Stimulated activated CD8-positive, alpha-beta memory T cell treated with anti-CD3 and anti-CD28 coated beads, Interleukin-15, amount 100 ng/mL, for 24 hours (primary cell): ENCODE results near the gene BSG.

Experiments
- DNase-seq: peaks from one replicate; pipeline ENCODE4 v3.0.0-alpha.2; 2020; ENCODE audit warnings: low read depth

Gene BSG

DNA sequence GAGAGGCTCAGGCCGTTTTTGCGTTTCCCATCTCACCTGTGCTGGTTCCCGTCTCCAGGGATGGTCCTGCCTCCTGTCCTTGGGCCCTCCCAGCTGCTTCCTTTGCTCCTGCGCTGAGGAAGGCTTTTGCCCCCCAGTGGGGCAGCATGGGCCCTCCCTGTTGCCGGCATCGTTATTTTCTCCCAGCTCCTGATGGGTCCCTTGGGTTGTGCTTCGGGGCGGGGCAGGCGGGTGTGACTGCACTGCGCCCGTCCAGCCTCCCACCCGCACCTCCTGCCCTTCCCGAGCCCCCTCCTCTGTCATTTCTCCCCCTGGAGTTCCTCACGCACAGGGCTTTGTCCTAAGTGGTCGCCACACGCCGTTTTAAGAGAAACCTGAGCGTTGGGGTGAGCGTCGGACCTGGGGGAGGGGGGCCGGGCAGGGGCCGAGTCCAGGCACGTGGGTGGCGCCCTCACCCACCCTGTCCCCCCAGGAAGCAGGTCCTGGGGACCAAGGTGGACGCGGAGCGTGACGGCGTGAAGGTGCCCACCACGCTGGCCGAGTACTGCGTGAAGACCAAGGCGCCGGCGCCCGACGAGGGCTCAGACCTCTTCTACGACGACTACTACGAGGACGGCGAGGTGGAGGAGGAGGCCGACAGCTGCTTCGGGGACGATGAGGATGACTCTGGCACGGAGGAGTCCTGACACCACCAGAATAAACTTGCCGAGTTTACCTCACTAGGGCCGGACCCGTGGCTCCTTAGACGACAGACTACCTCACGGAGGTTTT is 31.3 kb upstream of the BSG start:
- DNase-seq = no peak

DNA sequence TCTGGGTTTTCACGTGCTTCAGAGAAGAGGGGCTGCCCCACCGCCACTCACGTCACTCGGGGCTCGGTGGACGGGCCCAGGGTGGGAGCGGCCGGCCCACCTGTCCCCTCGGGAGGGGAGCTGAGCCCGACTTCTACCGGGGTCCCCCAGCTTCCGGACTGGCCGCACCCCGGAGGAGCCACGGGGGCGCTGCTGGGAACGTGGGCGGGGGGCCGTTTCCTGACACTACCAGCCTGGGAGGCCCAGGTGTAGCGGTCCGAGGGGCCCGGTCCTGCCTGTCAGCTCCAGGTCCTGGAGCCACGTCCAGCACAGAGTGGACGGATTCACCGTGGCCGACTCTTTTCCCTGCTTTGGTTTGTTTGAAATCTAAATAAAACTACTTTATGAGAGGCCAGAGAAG is 30.7 kb upstream of the BSG start:
- DNase-seq = no peak

GRCh38 chr19:542173-542866 is 30.1 kb upstream of the BSG start:
- DNase-seq = no peak

GRCh38 chr19:543910-544608 is 28.3 kb upstream of the BSG start, which contains the start of gene GZMM:
Gene GZMM, plus strand, starts transcription at chr19:544053. Its CDS starts 19 bp downstream, at chr19:544072.
- DNase-seq = peak; percentile 49

- DNase-seq = no peak
Measured at GRCh38 chr19:547117-547516, 25.3 kb upstream of the BSG start.

DNA sequence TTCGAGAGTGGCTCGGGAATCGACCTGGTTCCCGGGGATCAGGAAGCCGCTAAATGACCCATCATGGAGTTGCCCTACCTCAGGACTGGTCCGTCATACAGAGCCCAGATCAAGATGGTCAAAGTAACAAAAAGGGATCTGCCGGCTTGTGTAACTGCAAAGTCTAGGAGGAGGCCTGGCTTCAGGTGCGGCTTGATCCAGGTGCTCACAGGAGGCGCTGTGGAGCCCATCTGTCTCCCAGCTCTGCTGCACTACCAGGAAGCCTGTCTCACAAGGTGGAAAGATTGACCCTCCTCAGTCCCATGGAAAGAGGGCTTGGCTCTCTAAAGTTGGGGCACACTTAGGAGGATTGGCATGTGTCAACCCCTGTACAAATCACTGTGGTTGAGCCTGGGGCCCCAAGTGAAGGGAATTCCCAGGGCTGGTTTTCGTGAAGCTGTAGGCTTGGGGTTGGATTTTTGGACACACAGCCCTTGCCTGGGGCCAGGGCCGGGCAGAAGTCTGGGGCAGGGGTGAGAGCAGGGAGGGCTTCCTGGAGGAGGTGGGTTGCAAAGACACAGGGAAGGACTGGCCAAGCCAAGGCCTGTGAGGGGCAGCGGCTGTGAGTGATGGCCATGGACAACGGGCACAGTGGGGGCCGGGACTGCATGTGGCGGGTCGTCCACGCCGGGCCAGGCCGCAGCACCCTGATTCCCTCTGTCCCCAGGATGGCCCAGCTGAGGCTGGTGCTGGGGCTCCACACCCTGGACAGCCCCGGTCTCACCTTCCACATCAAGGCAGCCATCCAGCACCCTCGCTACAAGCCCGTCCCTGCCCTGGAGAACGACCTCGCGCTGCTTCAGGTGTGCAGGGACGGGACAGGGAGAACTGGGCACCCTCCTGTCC is 24.3 kb upstream of the BSG start:
- DNase-seq = no peak

- no peak for DNase-seq
Measured at GRCh38 chr19:548886-549830, 23.2 kb upstream of the BSG start.

- no peak for DNase-seq
Measured at GRCh38 chr19:554817-555216, 17.6 kb upstream of the BSG start.

- no peak for DNase-seq
Measured at GRCh38 chr19:555474-555808, 17.0 kb upstream of the BSG start.

DNA sequence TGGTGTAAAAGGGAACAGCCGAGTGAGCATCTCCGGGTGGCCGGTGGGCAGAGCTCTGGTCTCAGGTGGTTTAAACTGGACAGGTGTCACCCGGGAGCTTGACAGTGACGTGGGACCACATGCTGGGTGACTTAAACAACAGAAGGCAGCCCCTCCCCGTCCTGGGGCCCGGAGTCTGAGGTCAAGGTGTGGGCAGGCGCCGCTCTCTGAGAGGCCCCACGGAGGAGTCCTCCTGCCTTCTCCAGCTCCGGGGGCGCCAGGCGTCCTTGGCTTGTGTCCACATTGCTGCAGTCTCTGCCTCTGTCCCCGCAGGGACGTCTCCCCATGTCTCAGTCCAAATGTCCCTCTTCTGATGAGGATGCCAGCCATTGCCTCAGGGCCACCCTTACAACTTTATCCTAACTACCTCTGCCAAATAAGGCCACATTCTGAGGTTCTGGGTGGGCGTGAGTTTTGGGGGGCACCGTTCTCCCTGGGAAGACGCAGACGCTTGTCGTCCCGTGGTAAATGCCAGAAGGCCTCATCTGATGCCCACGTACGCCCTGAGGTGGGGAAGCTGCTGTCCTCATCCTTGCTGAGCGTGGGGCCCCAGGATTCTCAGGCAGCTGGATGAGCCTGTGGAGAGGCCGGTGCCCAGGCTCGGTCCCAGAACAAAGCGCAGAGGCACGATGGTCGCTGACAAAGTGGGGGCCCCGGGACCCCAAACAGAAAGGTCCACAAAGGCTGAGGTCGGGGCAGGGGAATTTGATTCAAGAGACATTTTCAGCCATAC is 15.6 kb upstream of the BSG start:
- no peak for DNase-seq

- no peak for DNase-seq
Measured at GRCh38 chr19:558770-559439, 13.5 kb upstream of the BSG start.

DNA sequence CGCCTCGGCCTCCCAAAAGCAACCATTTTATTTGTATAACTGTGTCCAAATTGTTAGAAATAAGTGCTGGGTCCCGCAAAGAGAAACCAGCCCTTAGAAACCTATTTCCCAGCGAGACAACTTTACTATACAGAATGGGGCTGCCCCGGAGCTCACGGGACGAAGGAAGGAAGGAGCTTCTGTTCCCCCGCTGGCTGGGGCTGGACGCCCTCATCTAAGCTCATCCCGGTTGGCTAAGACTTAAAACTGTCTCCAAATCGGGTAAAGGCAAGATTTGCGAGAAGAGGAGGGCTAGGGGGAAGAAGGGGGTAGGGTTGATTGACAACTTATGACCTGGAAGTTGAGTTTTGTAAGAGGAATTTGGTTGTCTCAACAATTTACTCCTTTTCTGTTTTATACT is 12.3 kb upstream of the BSG start:
- DNase-seq = no peak

GRCh38 chr19:566403-566802 is 6.0 kb upstream of the BSG start:
- DNase-seq = no peak

DNA sequence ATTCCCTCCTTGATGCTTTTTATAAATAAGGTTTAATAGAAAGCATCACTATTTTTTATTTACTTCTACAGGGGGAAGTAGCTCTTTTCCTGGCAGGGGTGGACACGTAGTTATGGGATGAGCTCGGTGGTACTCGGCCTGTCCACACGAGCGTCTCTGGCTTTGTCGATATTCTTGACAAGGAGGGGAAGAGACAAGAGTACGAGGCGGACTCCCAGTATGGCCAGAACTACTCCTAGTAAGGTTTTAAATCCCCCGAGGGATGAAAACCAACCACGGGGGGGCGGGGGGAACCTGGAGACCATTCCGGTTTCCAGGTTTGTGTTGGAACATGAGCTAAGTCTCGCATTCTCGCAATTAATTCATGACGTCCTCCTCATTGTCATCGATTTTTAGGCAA is 5.6 kb upstream of the BSG start:
- no peak for DNase-seq

DNA sequence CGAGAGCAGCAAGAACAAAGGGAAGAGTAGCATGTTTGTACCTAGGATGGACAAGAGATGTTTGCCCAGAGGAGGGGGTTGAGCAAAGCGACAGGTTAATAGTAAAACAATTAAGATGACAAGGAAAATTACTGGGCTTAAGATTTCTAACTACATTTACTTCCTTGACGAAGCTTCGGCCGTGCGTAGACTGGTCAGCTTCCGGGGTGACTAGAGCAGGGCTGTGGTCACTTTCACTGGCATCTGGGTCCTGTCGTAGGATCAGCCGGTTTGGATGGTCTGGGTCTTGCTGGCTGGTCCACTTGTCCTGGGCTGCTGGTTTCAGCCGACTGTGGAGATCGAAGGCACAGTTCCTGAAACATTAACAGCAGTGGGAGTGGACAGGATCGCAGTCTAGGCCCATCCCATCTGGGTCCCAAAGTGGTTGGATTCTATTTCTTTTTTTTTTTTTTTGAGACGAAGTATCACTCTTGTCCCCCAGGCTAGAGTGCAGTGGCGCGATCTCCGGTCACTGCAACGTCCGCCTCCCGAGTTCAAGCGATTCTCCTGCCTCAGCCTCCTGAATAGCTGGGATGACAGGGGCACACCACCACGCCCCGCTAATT is 5.0 kb upstream of the BSG start:
- DNase-seq = no peak

DNA sequence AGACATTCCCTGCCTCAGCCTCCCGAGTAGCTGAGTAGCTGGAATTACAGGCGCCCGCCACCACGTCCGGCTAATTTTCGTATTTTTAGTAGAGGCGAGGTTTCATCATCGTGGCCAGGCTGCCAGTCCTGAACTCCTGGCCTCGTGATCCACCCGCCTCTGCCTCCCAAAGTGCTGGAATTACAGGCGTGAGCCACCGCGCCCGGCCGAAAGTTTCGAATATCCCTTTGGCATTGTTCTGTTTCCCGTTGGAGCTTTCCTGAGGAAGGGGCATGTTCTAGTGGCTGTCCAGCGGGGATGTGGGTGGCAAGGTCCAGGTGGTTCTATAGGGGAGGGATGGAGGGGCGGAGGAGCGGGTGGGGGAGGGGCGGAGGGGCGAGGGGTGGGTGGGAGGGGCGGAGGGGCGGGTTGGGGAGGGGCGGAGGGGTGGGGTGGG is 2.1 kb upstream of the BSG start:
- no peak for DNase-seq

DNA sequence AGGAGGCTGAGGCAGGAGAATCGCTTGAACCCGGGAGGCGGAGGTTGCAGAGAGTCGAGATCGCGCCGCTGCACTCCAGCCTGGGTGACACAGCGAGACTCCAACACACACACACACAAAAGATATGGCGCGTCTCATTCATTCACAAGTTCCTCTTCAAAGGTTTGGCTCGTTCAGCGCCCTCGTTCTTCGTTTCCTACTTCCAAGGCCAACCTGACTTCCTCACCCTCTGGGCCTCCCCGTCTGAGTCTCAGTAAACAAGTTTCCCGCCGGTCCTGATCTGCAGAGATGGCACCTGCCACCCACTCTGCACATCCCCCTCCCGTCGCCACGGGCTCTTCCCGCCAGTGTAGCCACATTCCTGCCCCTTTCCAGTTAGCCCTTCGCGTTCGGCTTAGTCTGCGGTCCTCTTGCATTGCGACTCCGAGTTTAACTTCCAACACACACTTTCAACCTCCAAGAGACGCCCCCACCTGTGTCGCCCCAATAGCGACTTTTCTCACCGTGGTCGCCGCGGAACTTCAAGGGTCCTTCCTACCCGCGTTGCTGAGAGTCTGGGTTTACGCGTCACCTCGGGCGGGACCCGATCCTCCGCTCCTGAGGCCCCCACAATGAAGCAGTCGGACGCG is 1.3 kb upstream of the BSG start:
- DNase-seq = no peak

DNA sequence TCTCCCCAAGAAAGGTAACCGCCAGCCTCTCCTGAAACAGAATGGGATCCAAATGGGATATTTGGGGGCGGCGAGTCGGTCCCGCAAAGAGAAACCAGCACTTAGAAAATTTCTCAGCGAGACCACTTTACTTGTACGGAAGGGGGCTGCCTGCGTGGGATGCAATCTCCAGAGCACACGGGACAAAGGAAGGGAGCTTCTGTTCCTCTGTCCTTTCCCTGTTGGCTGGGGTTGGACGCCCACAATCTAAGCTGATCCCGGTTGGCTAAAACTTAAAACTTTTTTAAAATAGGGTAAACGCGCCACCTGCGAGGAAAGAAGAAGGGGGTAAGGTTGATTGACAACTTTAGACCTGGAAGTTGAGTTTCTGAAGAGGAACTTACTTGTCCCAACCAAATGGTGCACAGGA is 826 bp upstream of the BSG start:
- DNase-seq = no peak
